ENCODE results near the gene SH3RF1. TPM values are rescaled to one million over a fixed set of nuclear protein-coding genes. Genes with fewer than 3 reads are reported as not detected.

SH3RF1 gene
- total RNA-seq, 1 experiment from 2014 or later, result 59.5 TPM

- no peaks in the 10 kb centered on the region for H3K27me3 ChIP-seq (ENCODE audit: insufficient read depth, low read length)
- peak overlapping the region; percentile 46 for H3K4me2 ChIP-seq (ENCODE audit: low read length)
- ChIA-PET CTCF (no interaction called here), RAD21 (ENCODE audit: low non-redundant PET in 1 of 2, low total read pairs in 2 of 2, uncharacterized antibody in 2 of 2, unreplicated experiment in 2 of 2) (no interaction called here), POLR2A (no interaction called here)
- no peaks in the 10 kb centered on the region for H3K79me2 ChIP-seq (ENCODE audit: insufficient read depth, low read length)
- peak overlapping the region; percentile 92 for H2AFZ ChIP-seq (ENCODE audit: low read depth, low read length, poor library complexity, severe bottlenecking)
- H4K20me1 ChIP-seq (ENCODE audit: insufficient read depth), result no peaks in the 10 kb centered on the region
- ATAC-seq (peak; percentile 96), DNase-seq (ENCODE audit: low read depth, low spot score) (peak; percentile 66)
- no peaks in the 10 kb centered on the region for H3K36me3 ChIP-seq (ENCODE audit: control insufficient read depth in 1 of 2, insufficient read depth in 2 of 2, low read length in 2 of 2)
- intact Hi-C loops (cut with micrococcal nuclease), result loop anchor here (5.0 kb wide), 2 partner anchors 285 to 300 kb away; partner anchors contain the start of gene CBR4
- H3K4me3 ChIP-seq (replicated peaks in 1 of 2; ENCODE audit: low read depth in 1 of 2, low read length in 2 of 2), result no peak overlapping the region
- H3K9me2 ChIP-seq (ENCODE audit: insufficient read depth), result no peaks in the 10 kb centered on the region
- no peak overlapping the region for H3K9ac ChIP-seq (ENCODE audit: low read length)
- BruUV-seq (replicated peaks), result no TSS peak
- H3K4me1 ChIP-seq (ENCODE audit: control insufficient read depth in 1 of 2, insufficient read depth in 2 of 2, low read length in 2 of 2), result peaks cover 15 to 40% of the 10 kb centered on the region in 2 experiments
- peak overlapping the region; percentile 22; the same call in 1 of the 2 replicates for H3K27ac ChIP-seq (ENCODE audit: low read depth, low read length)
- H3K9me3 ChIP-seq (ENCODE audit: control insufficient read depth in 1 of 2, insufficient read depth in 1 of 2, low read depth in 1 of 2, low read length in 2 of 2), result no peaks in the 10 kb centered on the region
- no peak for TF ChIP-seq SRF (IDR thresholded peaks at IDR 0.05; ENCODE audit: low read depth)
- TF ChIP-seq EZH2 (IDR thresholded peaks at IDR 0.05), result no peak
- TF ChIP-seq CTCF (IDR thresholded peaks at IDR 0.05 in 2 of 3, conservative IDR thresholded peaks at IDR 0.05 in 1 of 3; ENCODE audit: borderline replicate concordance in 1 of 3, insufficient read depth in 1 of 3, low read depth in 2 of 3, low read length in 2 of 3), result peak; percentile 61 to 81 (median 68); a peak in 5 of 6 replicates
- peak; percentile 75 for TF ChIP-seq RAD21 (IDR thresholded peaks at IDR 0.05; ENCODE audit: low read depth)
- no peak for TF ChIP-seq EGR1 (IDR thresholded peaks at IDR 0.05; ENCODE audit: low read depth)
- no peak for TF ChIP-seq ZFX (IDR thresholded peaks at IDR 0.05)
- TF ChIP-seq SIN3A (IDR thresholded peaks at IDR 0.05; ENCODE audit: low read depth), result no peak
- no peak for TF ChIP-seq TCF7L2 (IDR thresholded peaks at IDR 0.05; ENCODE audit: borderline replicate concordance, extremely low read depth, insufficient read depth, insufficient read length)
- TF ChIP-seq REST (IDR thresholded peaks at IDR 0.05; ENCODE audit: low read depth), result no peak
- TF ChIP-seq YY1 (IDR thresholded peaks at IDR 0.05; ENCODE audit: extremely low read depth, insufficient replicate concordance, low read depth, low read length), result peak; percentile 29
- no peak for TF ChIP-seq EZH2phosphoT487 (IDR thresholded peaks at IDR 0.05; ENCODE audit: borderline replicate concordance)
- no peak for TF ChIP-seq JUND (IDR thresholded peaks at IDR 0.05)
- TF ChIP-seq SP1 (IDR thresholded peaks at IDR 0.05; ENCODE audit: low read depth), result no peak
- TF ChIP-seq CEBPB (IDR thresholded peaks at IDR 0.05; ENCODE audit: low read depth), result no peak
- TF ChIP-seq ATF3 (IDR thresholded peaks at IDR 0.05), result no peak
- no peak for TF ChIP-seq MAX (IDR thresholded peaks at IDR 0.05)
- TF ChIP-seq POLR2A (IDR thresholded peaks at IDR 0.05; ENCODE audit: borderline replicate concordance, extremely low read depth, insufficient read depth, insufficient read length), result no peak
- no peak for TF ChIP-seq ZNF274 (IDR thresholded peaks at IDR 0.05; ENCODE audit: low read depth, low read length)
- no peak for TF ChIP-seq POLR2AphosphoS5 (IDR thresholded peaks at IDR 0.05; ENCODE audit: low read depth, low read length)
- TF ChIP-seq CBX3 (IDR thresholded peaks at IDR 0.05; ENCODE audit: low read depth), result 0 out of 2 replicates have a peak, but pooled peaks have one; percentile 24
- no peak for TF ChIP-seq FOSL1 (IDR thresholded peaks at IDR 0.05; ENCODE audit: low read depth)
- no peak for TF ChIP-seq ELF1 (IDR thresholded peaks at IDR 0.05; ENCODE audit: borderline replicate concordance, low read depth)
Observed at GRCh38 chr4:169311643-169312365, 41.0 kb upstream of the SH3RF1 start.
